CD4-positive, alpha-beta T cell (primary cell): Measurements from ENCODE around the gene RARG. TPM values are rescaled to one million over a fixed set of nuclear protein-coding genes. Genes with fewer than 3 reads are reported as not detected.

ENCODE experiments used
- ATAC-seq: fragments of 200-7000 bp; cut with Tn5 transposase; one replicate; pipeline ENCODE4 v1.10.0; 2022; ENCODE audit warnings: mild to moderate bottlenecking; ENCODE audit not compliant: poor library complexity
- CTCF ChIA-PET: fragments of 350-600 bp; sonication (Branson Sonifier 250); formaldehyde crosslinking; loops from one replicate; lab custom pipeline; 2021; ENCODE audit warnings: antibody characterized with exemption, inconsistent platforms; lab: Charles Lee
- POLR2A ChIA-PET: fragments of 350-600 bp; sonication (Branson Sonifier 250); formaldehyde crosslinking; loops from one replicate; lab custom pipeline; 2021; ENCODE audit warnings: antibody characterized with exemption, inconsistent platforms; lab: Charles Lee
- DNase-seq, 14 experiments: peaks; one replicate each; pipeline ENCODE4 v3.0.0-alpha.2; 2013 to 2020; ENCODE audit warnings: mixed read lengths in 2 of 14
- H3K27ac ChIP-seq, 2 donors: one replicate each; pipeline versions ENCODE4 v1.5.1 to v1.7.0; 2013; ENCODE audit warnings: low read length in 2 of 2, low read depth in 1 of 2, mild to moderate bottlenecking in 1 of 2
- H3K27me3 ChIP-seq, 2 experiments: 1 replicate in 1 of 2; 2 replicates in 1 of 2; pipeline versions ENCODE4 v1.6.1 to v1.7.0; 2013; ENCODE audit warnings: low read length in 2 of 2, control low read depth in 1 of 2, mild to moderate bottlenecking in 1 of 2, moderate library complexity in 1 of 2; ENCODE audit not compliant: insufficient read depth in 2 of 2, control insufficient read depth in 1 of 2
- H3K36me3 ChIP-seq: one replicate; pipeline ENCODE4 v1.6.1; 2013; ENCODE audit warnings: low read length, control low read depth; ENCODE audit not compliant: insufficient read depth
- H3K4me1 ChIP-seq: one replicate; pipeline ENCODE4 v1.6.1; 2013; ENCODE audit warnings: low read length, control low read depth; ENCODE audit not compliant: insufficient read depth
- H3K4me3 ChIP-seq: one replicate; pipeline ENCODE4 v1.5.1; 2013; ENCODE audit warnings: mild to moderate bottlenecking, low read length, moderate library complexity
- H3K9me3 ChIP-seq, 2 experiments: 1 replicate in 1 of 2; 2 replicates in 1 of 2; pipeline versions ENCODE4 v1.6.1 to v1.7.0; 2013; ENCODE audit warnings: low read length in 2 of 2, mild to moderate bottlenecking in 2 of 2, control low read depth in 1 of 2, moderate library complexity in 1 of 2; ENCODE audit not compliant: control insufficient read depth in 1 of 2, insufficient read depth in 1 of 2
- H3K27ac Mint-ChIP-seq: one replicate; pipeline ENCODE4 v1.8.0; 2020; ENCODE audit warnings: mixed read lengths
- H3K27me3 Mint-ChIP-seq: one replicate; pipeline ENCODE4 v1.8.0; 2021; ENCODE audit warnings: mixed read lengths
- H3K36me3 Mint-ChIP-seq: one replicate; pipeline ENCODE4 v1.8.0; 2021; ENCODE audit warnings: low read depth, mixed read lengths
- H3K4me1 Mint-ChIP-seq: one replicate; pipeline ENCODE4 v1.8.0; 2021; ENCODE audit warnings: low read depth, mixed read lengths
- H3K4me3 Mint-ChIP-seq: one replicate; pipeline ENCODE4 v1.8.0; 2020; ENCODE audit warnings: mild to moderate bottlenecking, mixed read lengths
- H3K9me3 Mint-ChIP-seq: one replicate; pipeline ENCODE4 v1.8.0; 2020; ENCODE audit warnings: mixed read lengths
- CTCF ChIP-seq: fragments of 200-600 bp; IDR thresholded peaks from one replicate; pipeline ENCODE4 v1.8.0; 2022; ENCODE audit warnings: antibody characterized with exemption, mild to moderate bottlenecking
- intact Hi-C, 2 experiments: fragments of 100-400 bp; cut with DNase I in 1 of 2; cut with micrococcal nuclease in 1 of 2; formaldehyde crosslinking; loops; one replicate each; pipeline versions ENCODE4 v1.15.1 to v1.9.0; 2023 to 2025; cut with DNase I, micrococcal nuclease
- total RNA-seq, 174 experiments: library from RNA in 2 of 174; stranded (reverse) in 2 of 174; gene quantifications; one replicate each; pipeline ENCODE4 v1.2.3 and lab custom pipeline; 2021 to 2026

RARG gene
- total RNA-seq, 2 experiments from 2014 or later: 14.0 to 15.8 TPM

- ATAC-seq (no peak), DNase-seq (no peak)
- Histone ChIP-seq H3K4me3 (no peak overlapping the region), H3K27ac (no peak overlapping the region), H3K27me3 (no peaks in the 10 kb centered on the region), H3K9me3 (no peaks in the 10 kb centered on the region), H3K4me1 (peaks cover 2% of the 10 kb centered on the region), H3K36me3 (peaks cover 7% of the 10 kb centered on the region)
- H3K9me3 Mint-ChIP-seq: no peaks in the 10 kb centered on the region
- no peaks in the 10 kb centered on the region for H3K27me3 Mint-ChIP-seq
- H3K27ac Mint-ChIP-seq: no peak overlapping the region
- TF ChIP-seq CTCF: no peak
- ChIA-PET POLR2A (no interaction called here), CTCF (no interaction called here)
- no peaks in the 10 kb centered on the region for H3K4me1 Mint-ChIP-seq
- H3K4me3 Mint-ChIP-seq: no peak overlapping the region
- peaks cover 24% of the 10 kb centered on the region for H3K36me3 Mint-ChIP-seq
- intact Hi-C loops: no loop called here
These were observed 60.2 kb downstream of the RARG start for GRCh38 chr12:53171725-53172329.

- ATAC-seq (no peak), DNase-seq (no peak)
- Histone ChIP-seq H3K36me3 (peaks cover 7% of the 10 kb centered on the region), H3K9me3 (no peaks in the 10 kb centered on the region), H3K27ac (no peak overlapping the region), H3K4me3 (no peak overlapping the region), H3K4me1 (peaks cover 2% of the 10 kb centered on the region), H3K27me3 (no peaks in the 10 kb centered on the region)
- no peak for TF ChIP-seq CTCF
- no peak overlapping the region for H3K27ac Mint-ChIP-seq
- H3K9me3 Mint-ChIP-seq: no peaks in the 10 kb centered on the region
- H3K4me3 Mint-ChIP-seq: no peak overlapping the region
- H3K4me1 Mint-ChIP-seq: no peaks in the 10 kb centered on the region
- POLR2A ChIA-PET: no interaction called here
- no peaks in the 10 kb centered on the region for H3K27me3 Mint-ChIP-seq
- H3K36me3 Mint-ChIP-seq: peaks cover 31% of the 10 kb centered on the region
- CTCF ChIA-PET: no interaction called here
- intact Hi-C loops: no loop called here
These were observed 60.9 kb downstream of the RARG start for GRCh38 chr12:53170876-53171724.

DNA sequence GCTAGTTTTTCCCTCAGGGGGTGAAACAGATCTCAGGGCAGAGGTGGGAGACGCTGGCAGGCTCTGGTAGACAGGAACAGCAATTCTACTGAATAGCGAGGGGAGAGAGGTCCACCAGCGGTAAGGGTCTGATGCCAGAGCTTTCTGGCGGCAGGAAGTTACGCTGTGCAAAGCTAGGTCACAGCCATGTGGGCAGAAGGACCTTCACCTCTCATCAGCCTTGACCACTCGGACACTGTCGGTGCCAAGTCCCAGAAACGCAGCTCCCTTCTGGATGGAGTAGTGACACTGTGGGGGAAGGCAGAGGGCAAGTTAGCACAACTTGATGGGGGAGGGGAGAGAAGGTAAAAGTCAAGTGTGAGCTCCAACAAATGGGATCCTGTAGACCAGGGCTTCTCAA is 61.8 kb downstream of the RARG start:
- peaks cover 2% of the 10 kb centered on the region for H3K4me1 ChIP-seq
- ChIA-PET POLR2A (no interaction called here), CTCF (no interaction called here)
- H3K27me3 ChIP-seq: no peaks in the 10 kb centered on the region
- no peaks in the 10 kb centered on the region for H3K9me3 ChIP-seq
- H3K4me3 Mint-ChIP-seq: no peak overlapping the region
- H3K27ac Mint-ChIP-seq: no peak overlapping the region
- ATAC-seq (no peak), DNase-seq (no peak)
- peaks cover 32% of the 10 kb centered on the region for H3K36me3 Mint-ChIP-seq
- no peaks in the 10 kb centered on the region for H3K4me1 Mint-ChIP-seq
- H3K9me3 Mint-ChIP-seq: no peaks in the 10 kb centered on the region
- intact Hi-C loops: no loop called here
- no peak overlapping the region for H3K4me3 ChIP-seq
- no peak for TF ChIP-seq CTCF
- H3K27ac ChIP-seq: no peak overlapping the region
- H3K36me3 ChIP-seq: peaks cover 7% of the 10 kb centered on the region
- no peaks in the 10 kb centered on the region for H3K27me3 Mint-ChIP-seq
